Fibroblast of lung (primary cell): ENCODE results near the gene HECTD2.

Experiments
- EZH2 ChIP-seq: IDR thresholded peaks from 2 replicates; pipeline ENCODE4 v1.5.1; 2012; ENCODE audit warnings: low read length, control low read depth, mild to moderate bottlenecking; ENCODE audit errors: missing control alignments
- TF ChIP-seq, protein P1 (sequence below), 2 donors: IDR thresholded peaks in 1 of 2; conservative IDR thresholded peaks in 1 of 2; 1 replicate in 1 of 2; 2 replicates in 1 of 2; pipeline ENCODE4 v1.5.1; 2011 to 2012; ENCODE audit warnings: low read length in 2 of 2, control low read depth in 1 of 2, inconsistent platforms in 1 of 2, low read depth in 1 of 2, mild to moderate bottlenecking in 1 of 2

DNA sequence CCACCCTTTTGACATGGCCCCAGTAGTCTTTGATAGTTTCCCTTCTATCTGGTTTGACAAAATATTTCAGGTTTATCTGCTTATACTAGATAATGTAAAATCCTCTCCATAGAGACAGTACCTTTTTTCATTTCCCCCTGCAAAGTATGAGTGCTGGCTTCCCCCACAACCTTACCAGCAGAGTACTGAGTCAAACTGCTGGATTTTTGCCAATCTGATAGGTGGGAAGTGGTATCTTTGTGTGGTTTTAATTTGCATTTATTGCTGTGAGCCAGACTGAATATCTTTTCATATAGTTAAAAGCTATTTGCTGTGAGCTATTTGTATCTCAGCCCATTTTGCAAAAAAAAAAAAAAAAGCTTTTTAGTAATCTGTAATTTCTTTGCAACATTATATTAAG is 32.1 kb upstream of the HECTD2 start:
- TF ChIP-seq, protein P1, sequence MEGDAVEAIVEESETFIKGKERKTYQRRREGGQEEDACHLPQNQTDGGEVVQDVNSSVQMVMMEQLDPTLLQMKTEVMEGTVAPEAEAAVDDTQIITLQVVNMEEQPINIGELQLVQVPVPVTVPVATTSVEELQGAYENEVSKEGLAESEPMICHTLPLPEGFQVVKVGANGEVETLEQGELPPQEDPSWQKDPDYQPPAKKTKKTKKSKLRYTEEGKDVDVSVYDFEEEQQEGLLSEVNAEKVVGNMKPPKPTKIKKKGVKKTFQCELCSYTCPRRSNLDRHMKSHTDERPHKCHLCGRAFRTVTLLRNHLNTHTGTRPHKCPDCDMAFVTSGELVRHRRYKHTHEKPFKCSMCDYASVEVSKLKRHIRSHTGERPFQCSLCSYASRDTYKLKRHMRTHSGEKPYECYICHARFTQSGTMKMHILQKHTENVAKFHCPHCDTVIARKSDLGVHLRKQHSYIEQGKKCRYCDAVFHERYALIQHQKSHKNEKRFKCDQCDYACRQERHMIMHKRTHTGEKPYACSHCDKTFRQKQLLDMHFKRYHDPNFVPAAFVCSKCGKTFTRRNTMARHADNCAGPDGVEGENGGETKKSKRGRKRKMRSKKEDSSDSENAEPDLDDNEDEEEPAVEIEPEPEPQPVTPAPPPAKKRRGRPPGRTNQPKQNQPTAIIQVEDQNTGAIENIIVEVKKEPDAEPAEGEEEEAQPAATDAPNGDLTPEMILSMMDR (conservative IDR thresholded peaks at IDR 0.05 in 1 of 2, IDR thresholded peaks at IDR 0.05 in 1 of 2; ENCODE audit: low read depth in 1 of 2, low read length in 2 of 2), result no peak
- TF ChIP-seq EZH2, result no peak
